HepG2 (cell line): ENCODE results near the gene FDXACB1. TPM values are rescaled to one million over a fixed set of nuclear protein-coding genes. Genes with fewer than 3 reads are reported as not detected.

ENCODE experiments used
- ATF7-NPFF ChIP-seq: sonication (generic); formaldehyde crosslinking; IDR thresholded peaks from 2 replicates; pipeline ENCODE4 v1.8.1; 2023; ENCODE audit warnings: mild to moderate bottlenecking, low read depth, missing genetic modification reagents, moderate library complexity
- FOXC1 ChIP-seq: sonication (generic); formaldehyde crosslinking; IDR thresholded peaks from 2 replicates; pipeline ENCODE4 v1.8.0; 2022; ENCODE audit warnings: mild to moderate bottlenecking, missing genetic modification reagents, borderline replicate concordance
- ISL2 ChIP-seq: sonication (generic); formaldehyde crosslinking; IDR thresholded peaks from 2 replicates; pipeline ENCODE4 v1.5.0; 2020; ENCODE audit warnings: missing genetic modification reagents
- KDM5B ChIP-seq: sonication (generic); formaldehyde crosslinking; IDR thresholded peaks from 2 replicates; pipeline ENCODE4 v1.4.0; 2020; ENCODE audit warnings: missing genetic modification reagents, mild to moderate bottlenecking, borderline replicate concordance
- PCBP1 ChIP-seq: fragments of 200-400 bp; formaldehyde crosslinking; IDR thresholded peaks from 2 replicates; pipeline ENCODE4 v1.6.1; 2017; ENCODE audit warnings: mild to moderate bottlenecking, low read depth, low read length, borderline replicate concordance
- PRMT3 ChIP-seq: sonication (generic); formaldehyde crosslinking; IDR thresholded peaks from 2 replicates; pipeline ENCODE4 v1.8.1; 2022; ENCODE audit warnings: low read depth, mild to moderate bottlenecking, moderate library complexity, missing genetic modification reagents, borderline replicate concordance
- RCOR2 ChIP-seq: IDR thresholded peaks from 2 replicates; pipeline ENCODE4 v1.6.1; 2016; ENCODE audit warnings: missing biosample characterization, missing genetic modification reagents
- RFX3 ChIP-seq: IDR thresholded peaks from 2 replicates; pipeline ENCODE4 v1.6.1; 2016; ENCODE audit warnings: missing biosample characterization, missing genetic modification reagents
- SAFB2 ChIP-seq: sonication (generic); formaldehyde crosslinking; IDR thresholded peaks from 2 replicates; pipeline ENCODE4 v1.5.1; 2020; ENCODE audit warnings: missing genetic modification reagents, low read depth, mild to moderate bottlenecking, borderline replicate concordance
- STAT5B ChIP-seq: sonication (generic); formaldehyde crosslinking; IDR thresholded peaks from 2 replicates; pipeline ENCODE4 v1.4.0; 2020; ENCODE audit warnings: missing genetic modification reagents
- SUZ12 ChIP-seq: fragments of 150-350 bp; IDR thresholded peaks from 2 replicates; pipeline ENCODE4 v1.6.1; 2014; ENCODE audit warnings: low read depth, low read length
- YY1 ChIP-seq: IDR thresholded peaks from 2 replicates; pipeline ENCODE4 v1.6.1; 2011; ENCODE audit warnings: low read length, low read depth, moderate library complexity, mild to moderate bottlenecking; ENCODE audit not compliant: insufficient read depth, insufficient replicate concordance
- ZBTB1 ChIP-seq: sonication (generic); formaldehyde crosslinking; IDR thresholded peaks from 2 replicates; pipeline ENCODE4 v1.4.0; 2020; ENCODE audit warnings: missing genetic modification reagents, borderline replicate concordance
- ZNF3 ChIP-seq: IDR thresholded peaks from 2 replicates; pipeline ENCODE4 v1.7.0; 2017; ENCODE audit warnings: inconsistent platforms
- ZNF367 ChIP-seq: sonication (generic); formaldehyde crosslinking; IDR thresholded peaks from 2 replicates; pipeline ENCODE4 v1.4.0; 2020; ENCODE audit warnings: missing genetic modification reagents, borderline replicate concordance
- ZNF572 ChIP-seq: sonication (generic); formaldehyde crosslinking; IDR thresholded peaks from 2 replicates; pipeline ENCODE4 v1.5.1; 2020; ENCODE audit warnings: mild to moderate bottlenecking, missing genetic modification reagents
- ZNF7 ChIP-seq: IDR thresholded peaks from 2 replicates; pipeline ENCODE4 v1.6.1; 2016; ENCODE audit warnings: missing biosample characterization, missing genetic modification reagents
- polyA plus RNA-seq, 8 experiments: library from polyadenylated mRNA; depleted of rRNA in 3 of 8; stranded (reverse) in 7 of 8; unstranded in 1 of 8; fragments of >200 nt; fragmentation: Illumina TruSeq in 4 of 8; extraction: Trizol in 4 of 8; gene quantifications; 2 replicates each; pipeline versions ENCODE4 v1.2.1 to v1.2.3, GENCODE V29; 2011 to 2016; ENCODE audit warnings: low read depth in 4 of 8, missing spikeins in 1 of 8, mixed read lengths in 1 of 8; ENCODE audit not compliant: insufficient read depth in 1 of 8
- total RNA-seq, 5 experiments: library from RNA; depleted of rRNA; stranded (reverse); fragments of >200 nt; fragmentation: Illumina TruSeq; extraction: Trizol; gene quantifications; 2 replicates each; pipeline ENCODE4 v1.2.3, GENCODE V29; 2016; ENCODE audit warnings: low read depth in 1 of 5
- TF ChIP-seq, protein P1 (sequence below): sonication (generic); formaldehyde crosslinking; IDR thresholded peaks from 2 replicates; pipeline ENCODE4 v1.4.0; 2020; ENCODE audit warnings: mild to moderate bottlenecking, low read depth, missing genetic modification reagents
- TF ChIP-seq, protein P2 (sequence below): sonication (generic); formaldehyde crosslinking; IDR thresholded peaks from 2 replicates; pipeline ENCODE4; 2020; ENCODE audit warnings: missing genetic modification reagents, mild to moderate bottlenecking, borderline replicate concordance
- TF ChIP-seq, protein P3 (sequence below): IDR thresholded peaks from 2 replicates; pipeline ENCODE4 v1.6.1; 2016; ENCODE audit warnings: control low read depth
- TF ChIP-seq, protein P4 (sequence below): sonication (generic); formaldehyde crosslinking; IDR thresholded peaks from 2 replicates; pipeline ENCODE4 v1.4.0; 2020; ENCODE audit warnings: missing genetic modification reagents, borderline replicate concordance
- TF ChIP-seq, protein P5 (sequence below): sonication (generic); formaldehyde crosslinking; IDR thresholded peaks from 2 replicates; pipeline ENCODE4 v1.8.0; 2022; ENCODE audit warnings: missing genetic modification reagents, mild to moderate bottlenecking, inconsistent platforms, borderline replicate concordance
- TF ChIP-seq, protein P6 (sequence below): sonication (generic); formaldehyde crosslinking; IDR thresholded peaks from 2 replicates; pipeline ENCODE4 v1.8.1; 2023; ENCODE audit warnings: missing genetic modification reagents, mild to moderate bottlenecking, borderline replicate concordance

Gene FDXACB1
- total and polyA plus RNA-seq, 2 of the 13 experiments (the other 11 are each of a cell fraction or from before 2014, with no cell fraction given) = 1.1 to 3.4 TPM

DNA sequence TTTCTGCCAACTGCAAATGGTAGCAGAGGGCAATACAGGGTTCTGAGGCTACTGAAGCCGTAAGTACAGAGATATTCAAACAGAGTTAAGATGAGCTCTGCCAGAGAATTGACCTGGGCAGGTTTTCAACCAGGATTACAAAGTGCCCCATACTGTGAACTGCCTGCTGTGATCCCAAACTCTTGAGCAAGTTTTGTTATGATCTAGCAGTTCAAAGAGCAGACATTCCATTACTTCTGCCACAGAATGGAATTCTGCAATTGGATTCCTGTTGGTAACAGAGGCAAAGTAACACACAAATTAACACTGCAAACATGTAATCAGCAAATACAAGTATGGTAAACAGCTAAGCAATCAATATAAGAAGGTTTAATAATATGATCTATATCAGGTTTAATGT lies 38.8 kb downstream of the FDXACB1 start (continued):
- TF ChIP-seq KDM5B (no peak), PCBP1 (no peak), FOXC1 (CRISPR knock-in tag) (no peak), SUZ12 (no peak), RCOR2 (CRISPR knock-in tag) (peak; percentile 51; the same call in 1 of the 2 replicates), ZBTB1 (CRISPR knock-in tag) (no peak), ZNF3 (CRISPR knock-in tag) (0 out of 2 replicates have a peak, but pooled peaks have one; percentile 25), SAFB2 (CRISPR knock-in tag) (no peak), ZNF572 (no peak), YY1 (no peak), ZNF7 (CRISPR knock-in tag) (no peak), ISL2 (CRISPR knock-in tag) (peak; percentile 73), ZNF367 (CRISPR knock-in tag) (no peak), ATF7-NPFF (no peak), PRMT3 (CRISPR knock-in tag) (no peak), RFX3 (CRISPR knock-in tag) (no peak), STAT5B (CRISPR knock-in tag) (no peak)
- TF ChIP-seq, protein P1, sequence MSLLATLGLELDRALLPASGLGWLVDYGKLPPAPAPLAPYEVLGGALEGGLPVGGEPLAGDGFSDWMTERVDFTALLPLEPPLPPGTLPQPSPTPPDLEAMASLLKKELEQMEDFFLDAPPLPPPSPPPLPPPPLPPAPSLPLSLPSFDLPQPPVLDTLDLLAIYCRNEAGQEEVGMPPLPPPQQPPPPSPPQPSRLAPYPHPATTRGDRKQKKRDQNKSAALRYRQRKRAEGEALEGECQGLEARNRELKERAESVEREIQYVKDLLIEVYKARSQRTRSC = no peak
- TF ChIP-seq, protein P2, sequence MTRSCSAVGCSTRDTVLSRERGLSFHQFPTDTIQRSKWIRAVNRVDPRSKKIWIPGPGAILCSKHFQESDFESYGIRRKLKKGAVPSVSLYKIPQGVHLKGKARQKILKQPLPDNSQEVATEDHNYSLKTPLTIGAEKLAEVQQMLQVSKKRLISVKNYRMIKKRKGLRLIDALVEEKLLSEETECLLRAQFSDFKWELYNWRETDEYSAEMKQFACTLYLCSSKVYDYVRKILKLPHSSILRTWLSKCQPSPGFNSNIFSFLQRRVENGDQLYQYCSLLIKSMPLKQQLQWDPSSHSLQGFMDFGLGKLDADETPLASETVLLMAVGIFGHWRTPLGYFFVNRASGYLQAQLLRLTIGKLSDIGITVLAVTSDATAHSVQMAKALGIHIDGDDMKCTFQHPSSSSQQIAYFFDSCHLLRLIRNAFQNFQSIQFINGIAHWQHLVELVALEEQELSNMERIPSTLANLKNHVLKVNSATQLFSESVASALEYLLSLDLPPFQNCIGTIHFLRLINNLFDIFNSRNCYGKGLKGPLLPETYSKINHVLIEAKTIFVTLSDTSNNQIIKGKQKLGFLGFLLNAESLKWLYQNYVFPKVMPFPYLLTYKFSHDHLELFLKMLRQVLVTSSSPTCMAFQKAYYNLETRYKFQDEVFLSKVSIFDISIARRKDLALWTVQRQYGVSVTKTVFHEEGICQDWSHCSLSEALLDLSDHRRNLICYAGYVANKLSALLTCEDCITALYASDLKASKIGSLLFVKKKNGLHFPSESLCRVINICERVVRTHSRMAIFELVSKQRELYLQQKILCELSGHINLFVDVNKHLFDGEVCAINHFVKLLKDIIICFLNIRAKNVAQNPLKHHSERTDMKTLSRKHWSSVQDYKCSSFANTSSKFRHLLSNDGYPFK (CRISPR knock-in tag) = no peak
- TF ChIP-seq, protein P3, sequence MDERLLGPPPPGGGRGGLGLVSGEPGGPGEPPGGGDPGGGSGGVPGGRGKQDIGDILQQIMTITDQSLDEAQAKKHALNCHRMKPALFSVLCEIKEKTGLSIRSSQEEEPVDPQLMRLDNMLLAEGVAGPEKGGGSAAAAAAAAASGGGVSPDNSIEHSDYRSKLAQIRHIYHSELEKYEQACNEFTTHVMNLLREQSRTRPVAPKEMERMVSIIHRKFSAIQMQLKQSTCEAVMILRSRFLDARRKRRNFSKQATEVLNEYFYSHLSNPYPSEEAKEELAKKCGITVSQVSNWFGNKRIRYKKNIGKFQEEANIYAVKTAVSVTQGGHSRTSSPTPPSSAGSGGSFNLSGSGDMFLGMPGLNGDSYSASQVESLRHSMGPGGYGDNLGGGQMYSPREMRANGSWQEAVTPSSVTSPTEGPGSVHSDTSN (CRISPR knock-in tag) = no peak
- TF ChIP-seq, protein P4, sequence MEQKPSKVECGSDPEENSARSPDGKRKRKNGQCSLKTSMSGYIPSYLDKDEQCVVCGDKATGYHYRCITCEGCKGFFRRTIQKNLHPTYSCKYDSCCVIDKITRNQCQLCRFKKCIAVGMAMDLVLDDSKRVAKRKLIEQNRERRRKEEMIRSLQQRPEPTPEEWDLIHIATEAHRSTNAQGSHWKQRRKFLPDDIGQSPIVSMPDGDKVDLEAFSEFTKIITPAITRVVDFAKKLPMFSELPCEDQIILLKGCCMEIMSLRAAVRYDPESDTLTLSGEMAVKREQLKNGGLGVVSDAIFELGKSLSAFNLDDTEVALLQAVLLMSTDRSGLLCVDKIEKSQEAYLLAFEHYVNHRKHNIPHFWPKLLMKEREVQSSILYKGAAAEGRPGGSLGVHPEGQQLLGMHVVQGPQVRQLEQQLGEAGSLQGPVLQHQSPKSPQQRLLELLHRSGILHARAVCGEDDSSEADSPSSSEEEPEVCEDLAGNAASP (CRISPR knock-in tag) = peak; percentile 31; the same call in 1 of the 2 replicates
- TF ChIP-seq, protein P5, sequence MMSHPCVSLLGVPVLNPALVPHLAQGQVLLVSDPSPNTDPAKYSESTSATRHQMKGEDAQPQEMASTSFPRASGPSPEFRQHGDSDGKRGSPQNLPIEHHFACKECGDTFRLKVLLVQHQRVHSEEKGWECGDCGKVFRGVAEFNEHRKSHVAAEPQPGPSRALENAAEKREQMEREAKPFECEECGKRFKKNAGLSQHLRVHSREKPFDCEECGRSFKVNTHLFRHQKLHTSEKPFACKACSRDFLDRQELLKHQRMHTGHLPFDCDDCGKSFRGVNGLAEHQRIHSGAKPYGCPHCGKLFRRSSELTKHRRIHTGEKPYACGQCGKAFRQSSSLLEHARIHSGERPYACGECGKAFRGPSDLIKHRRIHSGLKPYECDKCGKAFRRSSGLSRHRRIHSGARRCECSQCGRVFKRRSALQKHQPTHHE (CRISPR knock-in tag) = no peak
- TF ChIP-seq, protein P6, sequence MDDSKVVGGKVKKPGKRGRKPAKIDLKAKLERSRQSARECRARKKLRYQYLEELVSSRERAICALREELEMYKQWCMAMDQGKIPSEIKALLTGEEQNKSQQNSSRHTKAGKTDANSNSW (CRISPR knock-in tag) = no peak
